Subcutaneous abdominal adipose tissue (tissue), 5 donors: ENCODE data around the gene ZNF442.
"Not testable (repeated sequence)": the region's sequence is repeated elsewhere in the genome, so short reads cannot be mapped to it uniquely, and the experiment has no call there.

Experiments used
- H3K27ac ChIP-seq: one replicate; pipeline ENCODE4 v1.7.0; 2013; ENCODE audit warnings: low read depth, mild to moderate bottlenecking, inconsistent platforms, low read length, moderate library complexity
- H3K27me3 ChIP-seq, 5 donors: one replicate each; pipeline ENCODE4 v1.7.0; 2013; ENCODE audit warnings: low read length in 5 of 5, inconsistent platforms in 1 of 5; ENCODE audit not compliant: control insufficient read depth in 5 of 5, insufficient read depth in 4 of 5
- H3K36me3 ChIP-seq, 5 donors: one replicate each; pipeline ENCODE4 v1.7.0; 2013; ENCODE audit warnings: low read length in 5 of 5; ENCODE audit not compliant: control insufficient read depth in 5 of 5, insufficient read depth in 5 of 5
- H3K4me1 ChIP-seq, 5 donors: one replicate each; pipeline ENCODE4 v1.7.0; 2013; ENCODE audit warnings: low read length in 5 of 5, mild to moderate bottlenecking in 3 of 5, moderate library complexity in 1 of 5; ENCODE audit not compliant: control insufficient read depth in 5 of 5, insufficient read depth in 5 of 5
- H3K4me3 ChIP-seq, 5 donors: one replicate each; pipeline ENCODE4 v1.7.0; 2013; ENCODE audit warnings: low read length in 5 of 5, low read depth in 1 of 5
- H3K9ac ChIP-seq, 5 donors: one replicate each; pipeline ENCODE4 v1.7.0; 2013; ENCODE audit warnings: low read length in 5 of 5, mild to moderate bottlenecking in 4 of 5, moderate library complexity in 3 of 5
- H3K9me3 ChIP-seq, 5 donors: one replicate each; pipeline ENCODE4 v1.7.0; 2013; ENCODE audit warnings: low read length in 5 of 5; ENCODE audit not compliant: control insufficient read depth in 5 of 5
- donor health status: healthy.
- donor health status: healthy.
- donor health status: healthy.
- donor health status: healthy.
- donor health status: healthy.

The ZNF442 gene

GRCh38 chr19:12330340-12330739 is 35.1 kb downstream of the ZNF442 start:
- H3K27ac ChIP-seq = no peak overlapping the region

GRCh38 chr19:12325690-12326089 is 39.8 kb downstream of the ZNF442 start:
- peaks cover 2 to 14% (median 9%) of the 10 kb centered on the region in 5 donors for H3K36me3 ChIP-seq
- no peaks in the 10 kb centered on the region for H3K4me1 ChIP-seq
- H3K27me3 ChIP-seq = no peaks in the 10 kb centered on the region
- H3K9me3 ChIP-seq = peaks cover 0 to 7% (median 3%) of the 10 kb centered on the region in 5 donors
- no peak overlapping the region for H3K27ac ChIP-seq
- H3K9ac ChIP-seq = no peak overlapping the region
- no peak overlapping the region for H3K4me3 ChIP-seq

More at GRCh38 chr19:12330340-12330739, 35.1 kb downstream of the ZNF442 start:
- no peaks in the 10 kb centered on the region for H3K36me3 ChIP-seq
- no peak overlapping the region for H3K4me3 ChIP-seq
- H3K4me1 ChIP-seq = peaks cover 5 to 26% (median 23%) of the 10 kb centered on the region in 5 donors
- no peaks in the 10 kb centered on the region for H3K9me3 ChIP-seq
- no peaks in the 10 kb centered on the region for H3K27me3 ChIP-seq
- H3K9ac ChIP-seq = no peak overlapping the region

GRCh38 chr19:12318782-12319413 is 46.6 kb downstream of the ZNF442 start:
- peak overlapping the region in 1 of 5 donors; percentile 75 for H3K9ac ChIP-seq
- peaks cover 11 to 17% (median 15%) of the 10 kb centered on the region in 5 donors for H3K9me3 ChIP-seq
- H3K27ac ChIP-seq = no peak overlapping the region
- H3K36me3 ChIP-seq = peaks cover 17 to 50% (median 36%) of the 10 kb centered on the region in 5 donors
- peaks cover 0 to 9% (median 0%) of the 10 kb centered on the region in 5 donors for H3K4me1 ChIP-seq
- H3K27me3 ChIP-seq = peaks cover 0 to 2% (median 0%) of the 10 kb centered on the region in 5 donors
- peak overlapping the region in 2 of 5 donors; percentile 13 to 29 for H3K4me3 ChIP-seq

- Histone ChIP-seq H3K36me3 (peaks cover 14 to 25% (median 15%) of the 10 kb centered on the region in 5 donors), H3K9me3 (peaks cover 10 to 11% (median 11%) of the 10 kb centered on the region in 5 donors), H3K4me1 (peaks cover 0 to 9% (median 0%) of the 10 kb centered on the region in 5 donors), H3K9ac (no peak overlapping the region), H3K27ac (no peak overlapping the region), H3K27me3 (peaks cover 0 to 2% (median 0%) of the 10 kb centered on the region in 5 donors), H3K4me3 (no peak overlapping the region)
Measured at GRCh38 chr19:12314553-12314952, 50.9 kb downstream of the ZNF442 start.

GRCh38 chr19:12308891-12309290 is 56.6 kb downstream of the ZNF442 start:
- not testable (repeated sequence) for H3K27ac ChIP-seq, H3K27me3 ChIP-seq, H3K9me3 ChIP-seq, H3K4me1 ChIP-seq, H3K9ac ChIP-seq, H3K4me3 ChIP-seq, H3K36me3 ChIP-seq
